ENCODE data around the gene RAMAC.
"Not testable (repeated sequence)": the region's sequence is repeated elsewhere in the genome, so short reads cannot be mapped to it uniquely, and the experiment has no call there.

Gene RAMAC

DNA sequence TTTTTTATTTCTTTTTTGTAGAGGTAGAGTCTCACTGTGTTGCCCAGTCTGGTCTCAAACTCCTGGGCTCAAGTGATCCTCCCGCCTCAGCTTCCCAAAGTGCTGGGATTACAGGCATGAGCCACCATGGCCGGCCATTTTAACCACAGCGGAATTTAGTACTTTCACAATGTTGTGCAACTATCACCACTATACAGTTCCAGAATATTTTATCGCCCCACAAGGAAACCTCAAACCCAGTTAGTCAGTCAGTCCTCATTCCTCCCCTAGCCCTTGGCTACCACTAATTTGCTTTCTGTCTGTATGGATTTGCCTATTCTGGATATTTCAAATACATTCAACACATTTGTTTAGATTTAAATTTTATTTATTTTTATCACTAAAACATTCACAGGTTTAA is 17.9 kb upstream of the RAMAC start:
- no peak for DNase-seq (ENCODE audit: low spot score)

DNA sequence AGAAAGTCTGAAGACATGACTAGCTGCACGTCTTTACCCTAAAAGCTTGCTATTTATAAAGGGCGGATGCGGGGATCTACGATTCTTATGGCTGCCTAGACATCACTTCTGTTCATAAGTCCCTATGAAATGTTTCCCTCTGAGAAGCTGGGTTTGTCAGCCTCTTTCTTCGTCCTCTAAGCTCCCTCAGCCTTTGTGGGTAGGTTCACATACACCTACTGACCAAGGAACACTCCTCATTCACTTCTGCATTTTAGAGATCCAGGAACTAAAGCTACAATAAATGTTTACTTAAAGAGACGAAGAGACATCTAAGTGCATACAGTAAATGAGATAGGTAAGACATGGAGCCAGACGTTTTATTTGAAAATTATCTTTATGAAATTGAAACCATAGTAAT is 16.7 kb upstream of the RAMAC start:
- no peak for DNase-seq (ENCODE audit: low spot score)

DNA sequence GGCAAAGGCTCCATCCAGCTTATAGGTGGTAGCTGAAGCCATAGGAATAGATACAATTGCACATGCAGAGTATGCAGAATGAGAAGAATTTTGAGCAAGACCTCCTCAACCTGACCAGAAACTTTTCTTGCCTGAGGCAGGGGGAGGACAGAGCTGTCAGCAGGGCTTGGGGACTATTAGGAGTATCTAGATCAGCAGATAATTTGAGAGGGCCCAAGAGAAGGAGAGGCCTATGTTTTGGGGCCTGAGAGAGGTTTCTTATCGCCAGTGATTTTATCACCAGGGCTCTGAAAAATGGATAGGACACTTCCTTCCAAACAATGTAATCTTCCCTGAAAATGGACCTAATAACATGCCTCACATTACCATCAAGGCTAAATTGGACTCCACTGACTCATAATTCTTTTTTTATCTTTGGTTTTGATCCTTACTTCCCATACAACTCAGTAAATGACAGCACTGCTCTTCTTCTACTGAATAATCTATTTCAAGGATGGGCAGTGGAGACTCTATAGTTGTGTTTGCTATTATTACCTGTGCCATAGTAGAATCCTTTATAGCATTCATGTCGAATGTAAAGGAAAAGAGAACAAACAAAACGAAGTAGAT is 15.8 kb upstream of the RAMAC start:
- no peak for DNase-seq (ENCODE audit: low spot score)

DNA sequence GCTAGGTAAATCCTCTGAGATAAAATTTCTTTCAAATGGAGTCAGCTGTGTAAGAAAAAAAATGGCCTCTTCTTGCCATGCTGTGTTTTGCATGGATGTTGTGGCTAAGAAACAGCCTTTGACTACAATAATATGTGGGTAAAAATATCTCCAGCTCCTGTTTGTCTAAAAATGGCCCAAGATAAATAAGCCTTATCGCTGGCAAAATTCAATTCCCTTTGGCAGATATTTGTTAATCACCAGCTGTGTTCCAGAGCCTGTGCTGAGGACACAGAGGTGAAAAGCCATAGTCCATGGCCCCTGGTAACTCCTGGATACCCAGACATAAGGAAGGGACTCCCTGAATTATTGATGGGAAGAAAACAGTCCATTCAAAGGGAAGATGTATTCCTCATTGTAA is 15.3 kb upstream of the RAMAC start:
- no peak for DNase-seq (ENCODE audit: low spot score)

DNA sequence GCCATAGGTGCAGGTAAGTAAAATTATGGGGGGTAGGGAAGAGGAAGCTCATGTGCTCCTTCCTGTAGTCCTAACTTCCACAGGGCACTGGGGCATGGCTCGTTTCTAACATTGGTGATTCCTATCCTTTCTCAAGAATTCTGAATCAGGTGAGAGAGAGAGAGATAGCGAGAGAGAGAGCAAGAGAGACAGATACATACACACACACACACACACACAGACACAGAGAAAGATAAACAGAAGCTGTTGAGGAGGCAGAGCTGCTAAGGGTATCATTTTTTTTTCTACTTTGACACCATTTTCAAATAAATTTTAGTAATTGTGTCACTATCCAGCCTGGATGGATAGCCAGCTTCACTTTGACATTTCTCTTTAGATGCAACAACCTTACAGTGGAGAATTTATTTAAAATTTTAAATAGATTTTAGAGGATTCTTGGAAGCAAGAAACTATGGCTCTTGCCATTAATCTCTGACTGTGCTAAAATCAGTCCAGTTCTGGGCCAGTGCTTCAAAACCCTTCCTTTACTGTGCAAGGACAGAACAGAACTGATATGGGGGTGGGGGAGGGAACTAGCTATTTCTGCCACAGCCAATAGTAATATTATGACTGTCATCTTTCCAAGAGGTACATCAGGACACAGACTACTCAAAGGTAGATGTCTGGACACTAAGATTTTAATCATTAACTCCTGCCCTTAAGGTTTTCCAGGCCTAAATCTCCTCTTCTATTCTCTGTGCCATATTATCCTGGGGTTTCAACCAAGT is 14.6 kb upstream of the RAMAC start:
- no peak for DNase-seq (ENCODE audit: low spot score)

DNA sequence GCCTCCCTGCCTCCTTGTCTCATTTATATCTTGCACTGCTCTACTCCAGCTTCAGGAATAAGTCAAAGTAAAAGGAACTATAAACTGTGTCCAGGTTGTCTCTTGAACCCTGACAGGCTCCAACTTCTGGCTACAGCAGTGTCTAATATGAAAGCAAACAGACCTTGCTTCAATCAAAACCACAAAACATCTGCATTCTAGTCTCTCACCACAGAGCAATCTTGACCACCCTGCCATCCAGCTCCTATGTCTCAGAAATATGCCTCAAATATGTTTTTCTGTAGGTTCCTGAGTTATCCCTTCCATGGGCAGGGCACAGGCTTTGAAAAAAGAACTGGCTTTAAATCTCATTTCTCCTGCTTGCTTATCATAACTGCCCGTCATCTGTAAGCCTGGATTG is 13.0 kb upstream of the RAMAC start:
- no peak for DNase-seq (ENCODE audit: low spot score)

DNA sequence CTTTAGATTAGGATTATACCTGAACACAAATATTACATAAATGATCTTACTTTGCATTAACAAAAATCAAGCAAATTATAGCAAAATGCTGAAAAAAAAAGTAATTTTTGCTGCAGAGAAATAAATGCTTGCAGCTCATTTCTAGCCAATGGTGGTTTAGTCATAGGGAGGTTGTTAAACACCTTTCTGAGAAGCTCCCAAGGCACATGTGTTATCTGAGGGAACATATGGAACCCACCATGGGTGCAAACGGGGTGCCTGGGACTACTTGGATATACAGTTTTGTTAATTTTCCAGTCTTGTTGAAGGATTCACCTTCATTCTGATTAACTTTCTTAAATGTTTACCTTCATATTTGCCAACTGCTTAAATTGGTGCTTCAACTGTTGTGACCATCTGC is 8.9 kb upstream of the RAMAC start:
- no peak for DNase-seq (ENCODE audit: low spot score)

DNA sequence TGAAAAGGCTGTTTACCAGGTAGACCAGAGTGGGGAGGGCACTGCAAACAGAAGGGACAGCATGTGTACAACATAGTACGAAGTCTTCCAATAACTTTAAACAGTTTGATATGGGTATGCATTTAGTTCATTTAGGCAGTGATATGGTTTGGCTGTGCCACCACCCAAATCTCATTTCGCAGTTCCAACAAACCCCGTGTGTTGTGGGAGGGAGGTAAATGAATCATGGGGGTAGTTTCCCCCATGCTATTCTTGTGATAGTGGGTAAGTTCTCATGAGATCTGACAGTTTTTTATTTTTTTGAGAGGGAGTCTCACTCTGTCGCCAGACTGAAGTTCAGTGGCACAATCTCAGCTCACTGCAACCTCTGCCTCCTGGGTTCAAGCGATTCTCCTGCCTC is 7.6 kb upstream of the RAMAC start:
- DNase-seq (ENCODE audit: low spot score), result no peak

DNA sequence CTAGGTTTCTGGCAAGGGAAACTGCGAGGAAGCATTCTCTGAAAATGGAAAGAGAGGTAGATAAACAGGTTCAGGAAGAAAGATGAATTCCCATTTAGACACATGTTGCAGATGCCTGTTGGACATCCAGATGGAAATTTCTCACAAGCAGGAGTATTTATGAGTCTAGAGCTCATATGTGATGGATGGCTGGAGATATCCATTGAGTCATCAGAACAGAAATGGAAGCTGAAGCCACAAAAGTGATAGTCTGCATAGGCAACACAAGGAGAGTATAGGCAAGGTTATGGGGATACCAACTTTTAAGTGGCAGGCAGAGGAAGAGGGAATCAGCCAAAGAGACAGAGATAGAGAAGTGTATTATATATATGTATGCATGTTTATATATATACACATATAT is 6.3 kb upstream of the RAMAC start:
- DNase-seq (ENCODE audit: low spot score), result no peak

DNA sequence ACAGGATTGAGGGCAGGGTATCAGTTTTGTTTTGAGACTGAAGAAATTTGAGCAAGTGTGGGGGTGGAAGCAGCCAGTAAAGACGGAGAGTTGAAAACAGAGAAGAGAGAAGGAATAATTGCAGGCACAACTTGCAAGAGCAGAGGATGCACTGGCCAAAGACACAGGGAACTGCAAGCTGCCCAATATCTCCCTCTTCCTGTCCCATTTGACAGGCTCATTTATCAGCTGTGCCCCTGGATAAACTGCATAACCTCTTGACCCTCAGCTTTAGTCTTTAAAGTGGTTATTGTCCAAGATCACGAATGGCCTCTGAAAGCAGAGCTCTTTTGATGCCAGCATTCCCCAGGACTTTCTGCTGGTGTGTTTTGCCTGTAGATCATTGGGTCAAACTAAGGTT is 5.0 kb upstream of the RAMAC start:
- no peak for DNase-seq (ENCODE audit: low spot score)

DNA sequence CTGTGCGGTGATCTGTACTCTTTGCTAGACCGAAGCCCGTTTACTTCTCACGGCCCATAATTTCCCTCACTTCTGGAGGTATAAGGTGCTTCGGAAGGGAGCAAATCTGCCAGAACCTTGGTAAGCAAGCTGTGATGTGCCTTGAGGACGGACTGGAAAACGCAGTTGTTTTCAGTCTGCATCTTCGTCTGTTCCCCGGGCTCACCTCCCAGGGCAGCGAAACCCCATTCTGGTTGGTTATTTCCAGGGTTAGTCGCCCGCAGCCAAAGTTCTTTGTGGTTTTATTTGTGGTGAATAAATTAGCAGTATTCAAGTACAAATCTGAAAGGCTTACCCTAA is 401 bp downstream of the RAMAC start:
- peak; percentile 36 for DNase-seq (ENCODE audit: low spot score)

DNA sequence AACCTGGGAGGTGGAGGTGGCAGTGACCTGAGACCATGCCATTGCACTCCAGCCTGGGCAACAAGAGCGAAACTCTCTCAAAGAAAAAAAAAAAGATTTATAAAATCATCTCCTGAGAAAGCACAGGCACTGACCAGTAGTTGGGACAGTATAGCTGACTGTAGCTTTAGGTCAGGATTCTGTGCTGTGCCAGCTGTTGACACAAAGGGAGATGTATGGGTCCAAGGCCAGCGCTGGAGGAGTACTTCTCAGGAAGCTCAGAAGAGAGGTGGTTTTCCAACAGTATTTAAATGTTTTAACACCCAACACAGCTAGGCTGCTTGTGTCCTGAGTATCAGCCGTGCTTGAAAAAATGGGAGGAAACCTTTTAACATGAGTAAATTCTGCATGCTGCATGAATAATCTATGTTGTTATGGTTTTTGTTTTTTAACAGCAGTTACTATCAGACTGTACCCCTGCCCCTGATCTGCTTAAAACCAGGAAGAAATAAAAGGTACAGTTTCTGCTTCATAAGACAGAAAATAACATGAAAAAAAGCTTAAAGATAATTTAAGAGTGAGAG is 6.5 kb downstream of the RAMAC start:
- no peak for DNase-seq (ENCODE audit: low spot score)

DNA sequence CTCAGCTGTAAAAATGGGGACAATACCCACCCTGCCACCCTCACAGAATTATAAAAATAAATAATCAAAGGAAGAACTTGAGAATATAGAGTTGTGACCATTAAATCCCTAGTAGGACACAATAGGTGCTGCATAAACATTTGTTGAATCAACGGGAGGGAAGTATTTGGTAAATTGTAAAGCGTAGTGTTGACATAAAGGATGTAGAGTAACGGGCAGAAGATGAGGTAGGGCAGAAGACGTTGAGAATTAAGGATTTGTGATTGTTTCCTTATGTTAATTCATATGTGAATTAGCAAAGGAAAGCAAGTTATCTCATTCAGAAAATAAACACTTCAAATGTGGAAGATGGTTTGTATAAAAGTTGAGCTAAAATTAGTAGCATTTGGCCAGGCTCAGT is 7.1 kb downstream of the RAMAC start:
- no peak for DNase-seq (ENCODE audit: low spot score)

DNA sequence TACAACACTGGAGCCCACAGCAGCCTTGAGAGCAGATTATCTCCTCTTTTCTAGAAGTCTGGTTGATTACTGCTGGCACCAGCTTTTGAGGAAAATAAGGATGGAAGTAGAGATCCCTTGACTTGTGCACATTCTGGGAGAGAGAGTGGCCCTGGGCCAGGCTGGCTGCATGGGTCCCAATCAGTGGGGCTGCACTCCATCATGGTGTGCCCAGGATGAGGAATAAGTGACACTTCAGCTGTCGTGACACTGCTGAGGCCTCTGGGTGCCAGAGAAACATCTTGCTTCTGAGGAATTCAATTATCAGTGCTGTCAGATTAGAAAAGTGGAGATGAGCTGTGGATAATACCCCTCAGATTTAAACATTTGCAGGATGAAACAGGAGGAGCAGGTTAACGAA is 9.1 kb downstream of the RAMAC start:
- no peak for DNase-seq (ENCODE audit: low spot score)

DNA sequence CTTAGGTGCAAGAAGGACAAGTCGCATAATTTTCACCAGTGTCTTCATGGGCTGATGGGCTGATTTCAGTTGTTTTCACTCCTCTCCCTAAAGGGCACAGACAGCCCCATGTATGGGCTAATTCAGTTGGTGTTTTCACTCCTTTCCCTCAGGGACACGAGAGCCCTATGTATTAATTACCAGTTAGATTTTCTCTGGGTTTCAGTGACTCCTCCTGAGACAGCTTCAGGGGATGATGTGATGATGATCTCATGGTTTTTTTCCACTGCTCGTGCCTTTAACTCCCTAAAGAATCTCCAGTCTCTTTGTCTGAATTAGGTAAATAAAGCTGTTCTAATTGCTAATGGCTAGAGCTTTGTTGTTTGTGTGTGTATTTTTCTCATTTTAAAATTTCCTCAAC is 9.9 kb downstream of the RAMAC start:
- no peak for DNase-seq (ENCODE audit: low spot score)

DNA sequence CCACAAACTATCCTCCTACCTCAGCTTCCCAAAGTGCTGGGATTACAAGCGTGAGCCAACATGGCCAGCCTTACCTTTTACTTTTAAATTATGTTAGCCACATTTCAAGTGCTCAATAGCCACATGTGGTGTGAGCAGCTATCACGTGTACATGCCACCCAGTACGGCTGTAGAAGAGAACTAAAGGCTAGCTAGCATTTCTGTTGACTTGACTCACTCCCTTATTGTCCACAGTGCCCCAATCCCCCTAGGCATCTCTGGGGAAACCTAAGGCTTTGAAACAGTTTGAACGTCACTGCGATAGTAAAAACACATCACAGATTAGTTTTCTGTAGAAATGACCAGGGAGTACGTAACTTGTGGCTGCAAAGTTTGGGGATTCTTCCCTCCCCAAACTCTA is 13.4 kb downstream of the RAMAC start:
- DNase-seq (ENCODE audit: low spot score), result no peak

DNA sequence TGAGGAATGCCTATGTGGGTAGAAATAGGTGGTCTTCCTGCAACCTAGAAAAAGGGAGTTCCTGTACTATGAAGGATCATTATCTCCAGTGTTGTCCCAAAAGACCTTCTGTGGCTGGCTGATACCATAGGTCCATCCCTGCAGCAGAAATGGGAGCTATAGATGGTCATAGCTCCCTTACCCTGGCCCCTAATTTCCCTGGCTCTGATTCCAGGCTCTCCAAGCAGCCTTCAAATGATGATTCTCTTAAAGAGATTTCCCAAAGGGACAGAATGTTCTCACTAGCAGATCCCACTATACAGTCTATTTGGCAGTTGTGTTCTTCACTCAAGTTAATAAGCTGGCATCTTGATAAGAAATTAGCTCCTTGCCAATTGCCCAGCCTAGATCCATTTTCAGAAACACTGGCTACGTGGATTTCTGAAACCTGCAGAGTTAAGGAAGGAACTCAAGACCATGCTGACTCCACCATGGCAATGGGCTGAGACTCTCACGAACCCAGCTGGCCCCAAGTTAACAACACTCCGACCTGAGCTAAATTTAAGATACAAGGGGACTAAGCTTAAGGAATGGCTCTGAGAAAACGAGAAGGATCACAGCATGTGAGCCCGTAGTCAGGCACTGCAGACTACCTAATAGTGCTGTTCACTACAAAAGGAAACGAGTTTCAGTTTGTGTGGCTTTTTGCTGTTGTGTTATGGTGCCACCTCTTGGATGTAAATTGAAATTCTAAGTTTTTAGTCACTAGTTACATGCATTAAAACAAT is 14.1 kb downstream of the RAMAC start:
- peak; percentile 58 for DNase-seq (ENCODE audit: low spot score)

DNA sequence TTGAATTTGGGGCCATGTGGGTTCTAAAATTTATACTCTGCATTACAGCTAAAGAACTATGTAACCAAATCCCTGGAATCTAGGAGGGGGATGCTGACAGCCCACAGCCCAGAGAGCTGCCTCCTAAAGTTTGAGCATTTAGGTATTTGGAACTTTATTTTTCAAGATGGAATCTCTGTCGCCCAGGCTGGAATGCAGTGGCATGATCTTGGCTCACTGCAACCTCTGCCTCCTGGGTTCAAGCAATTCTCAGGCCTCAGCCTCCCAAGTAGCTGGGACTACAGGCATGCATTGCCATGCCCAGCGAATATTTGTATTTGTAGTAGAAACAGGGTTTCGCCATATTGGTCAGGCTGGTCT is 14.6 kb downstream of the RAMAC start:
- DNase-seq (ENCODE audit: low spot score), result not testable (repeated sequence)

DNA sequence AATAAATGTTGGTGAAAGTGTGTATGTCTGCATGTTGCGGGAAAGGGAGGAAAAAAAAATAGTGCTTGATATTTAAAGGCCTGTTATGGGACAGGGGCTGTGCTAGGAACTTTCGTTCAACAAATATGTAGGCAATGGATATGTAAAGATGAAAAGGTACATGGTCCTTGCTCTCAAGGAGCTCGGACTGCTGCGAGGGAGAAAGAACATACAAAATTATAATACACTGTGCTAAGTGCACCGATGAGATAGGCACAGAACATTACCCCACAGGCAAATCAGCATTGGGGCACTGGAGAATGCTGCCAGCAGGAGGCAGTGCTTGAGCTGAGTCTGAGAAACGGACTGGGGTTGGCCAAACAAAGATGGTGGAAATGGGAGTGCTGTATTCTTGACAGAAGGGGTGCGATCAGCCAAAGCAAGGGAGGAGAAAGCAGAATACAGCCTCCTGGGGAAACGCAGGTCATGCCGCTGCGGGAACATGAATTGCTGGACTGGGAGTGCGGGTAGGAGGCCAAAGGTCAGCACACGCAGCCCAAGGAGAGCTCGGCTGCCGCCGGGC is 24.8 kb downstream of the RAMAC start:
- DNase-seq (ENCODE audit: low spot score), result peak; percentile 88

DNA sequence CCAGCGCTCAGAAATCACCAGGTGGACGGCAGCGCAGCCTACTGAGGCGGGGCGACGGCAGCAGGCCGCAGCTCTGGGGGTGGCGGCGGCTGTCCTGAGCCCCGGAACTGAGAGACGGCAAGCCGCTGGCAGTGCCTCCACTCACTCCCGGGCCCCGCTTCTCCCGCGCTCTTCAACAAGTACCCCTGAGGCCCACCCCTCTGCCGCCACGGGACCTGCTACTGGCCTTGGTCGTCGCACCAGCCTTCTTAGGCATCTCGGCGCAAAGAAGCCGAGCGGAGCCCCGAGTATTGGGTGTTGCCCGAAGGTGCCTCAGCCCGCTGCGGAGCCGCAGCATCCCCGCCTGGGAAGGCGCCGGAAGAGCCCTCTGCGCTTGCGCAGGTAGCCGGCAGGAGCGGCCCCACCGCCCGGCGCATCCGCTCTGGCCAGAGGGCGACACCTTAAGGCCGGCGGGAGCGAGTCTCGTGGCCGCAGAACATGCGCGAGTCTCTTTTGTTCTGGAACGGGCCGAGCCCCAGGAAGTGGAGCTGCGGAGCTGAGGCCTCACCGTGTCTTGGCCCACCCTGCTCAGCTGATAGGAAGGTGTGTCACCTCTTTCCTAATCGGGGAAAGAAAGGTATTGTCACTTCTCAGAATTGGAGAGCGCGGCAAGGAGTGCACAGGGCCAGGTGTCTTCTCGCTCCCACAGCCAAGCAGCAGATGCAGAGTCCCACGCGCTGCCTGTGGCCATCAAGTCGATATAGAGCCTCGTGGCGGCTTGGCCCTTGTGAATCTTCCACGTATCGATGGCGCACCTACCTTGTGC is 25.5 kb downstream of the RAMAC start, which contains the start of gene C15orf40:
TSS of gene C15orf40 (minus strand) at position 369 of the 805 bp plus-strand sequence. CDS start at position 337, 32 bp downstream.
- peak; percentile 95 for DNase-seq (ENCODE audit: low spot score)

DNA sequence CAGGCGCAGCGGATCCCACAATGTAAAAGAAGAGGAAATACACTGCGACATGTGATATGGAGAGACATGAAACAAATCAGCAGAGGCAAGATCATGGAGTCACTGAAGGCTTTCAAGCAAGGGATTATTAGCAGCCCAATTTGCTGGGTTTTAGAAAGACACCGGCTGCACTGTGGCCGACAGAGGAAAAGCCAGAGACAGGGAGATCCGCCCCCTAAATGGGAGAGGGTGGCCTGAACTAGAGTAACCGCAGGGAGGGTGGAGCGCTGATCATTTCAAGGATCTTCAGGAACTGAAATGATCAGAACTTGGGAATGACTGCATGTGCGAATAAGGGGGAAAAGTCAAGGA is 26.0 kb downstream of the RAMAC start:
- DNase-seq (ENCODE audit: low spot score), result peak; percentile 15

DNA sequence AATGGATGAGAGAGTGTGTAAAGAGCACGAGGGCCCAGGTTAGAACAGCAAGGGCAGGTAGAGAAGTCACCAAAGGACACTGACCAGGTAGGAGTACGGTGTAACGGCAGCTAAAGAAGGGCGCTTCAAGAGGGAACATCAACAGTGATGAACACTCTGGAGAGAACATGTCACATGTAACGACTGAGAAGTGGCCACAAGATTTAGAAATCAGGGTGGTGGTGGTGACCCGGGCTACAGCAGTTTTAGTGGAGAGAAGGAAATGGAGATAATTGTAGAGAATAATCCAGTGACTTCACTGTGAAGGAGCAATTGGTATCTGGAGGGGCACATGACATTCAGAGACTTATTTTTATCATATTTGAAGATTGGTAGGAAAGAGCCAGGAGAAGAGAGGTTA is 26.6 kb downstream of the RAMAC start:
- no peak for DNase-seq (ENCODE audit: low spot score)
